ENCODE measurements around the gene TIMP2.

GRCh38 chr17:78960928-78961327 lies 35.7 kb upstream of the TIMP2 start:
- no peak for TF ChIP-seq CTCF (conservative IDR thresholded peaks at IDR 0.05)
- TF ChIP-seq ZFX (IDR thresholded peaks at IDR 0.05) = no peak

All from C4-2B (cell line).